WTC11 (cell line): ENCODE results near the gene TMEM254.

ENCODE experiments used
- ELF4 ChIP-seq: sonication (generic); formaldehyde crosslinking; IDR thresholded peaks from 2 replicates; pipeline ENCODE4 v1.8.1; 2022; ENCODE audit warnings: low read depth, mild to moderate bottlenecking, moderate library complexity, missing genetic modification reagents
- KAT7 ChIP-seq: sonication (generic); formaldehyde crosslinking; IDR thresholded peaks from 2 replicates; pipeline ENCODE4 v1.8.1; 2023; ENCODE audit warnings: missing genetic modification reagents, mild to moderate bottlenecking, borderline replicate concordance
- NFYB ChIP-seq: sonication (generic); formaldehyde crosslinking; conservative IDR thresholded peaks from 2 replicates; pipeline ENCODE4 v1.8.0; 2022; ENCODE audit warnings: low read depth, missing genetic modification reagents
- NR2C2 ChIP-seq: sonication (generic); formaldehyde crosslinking; IDR thresholded peaks from 2 replicates; pipeline ENCODE4 v1.8.0; 2022; ENCODE audit warnings: mild to moderate bottlenecking, missing genetic modification reagents
- TF ChIP-seq, protein P1 (sequence below): fragments of 200-600 bp; IDR thresholded peaks from 2 replicates; pipeline ENCODE4 v1.8.0; 2022; ENCODE audit warnings: antibody characterized with exemption
- TF ChIP-seq, protein P2 (sequence below): sonication (generic); formaldehyde crosslinking; conservative IDR thresholded peaks from 2 replicates; pipeline ENCODE4 v1.8.1; 2023; ENCODE audit warnings: mild to moderate bottlenecking, low read depth, missing genetic modification reagents, moderate library complexity
- TF ChIP-seq, protein P3 (sequence below): fragments of 250-450 bp; sonication (Bioruptor Pico); IDR thresholded peaks from 2 replicates; pipeline ENCODE4 v1.9.0; 2021; ENCODE audit warnings: moderate library complexity, mild to moderate bottlenecking, inconsistent platforms, borderline replicate concordance
- TF ChIP-seq, protein P4 (sequence below): sonication (generic); formaldehyde crosslinking; IDR thresholded peaks from 2 replicates; pipeline ENCODE4 v1.8.0; 2023; ENCODE audit warnings: missing genetic modification reagents

DNA sequence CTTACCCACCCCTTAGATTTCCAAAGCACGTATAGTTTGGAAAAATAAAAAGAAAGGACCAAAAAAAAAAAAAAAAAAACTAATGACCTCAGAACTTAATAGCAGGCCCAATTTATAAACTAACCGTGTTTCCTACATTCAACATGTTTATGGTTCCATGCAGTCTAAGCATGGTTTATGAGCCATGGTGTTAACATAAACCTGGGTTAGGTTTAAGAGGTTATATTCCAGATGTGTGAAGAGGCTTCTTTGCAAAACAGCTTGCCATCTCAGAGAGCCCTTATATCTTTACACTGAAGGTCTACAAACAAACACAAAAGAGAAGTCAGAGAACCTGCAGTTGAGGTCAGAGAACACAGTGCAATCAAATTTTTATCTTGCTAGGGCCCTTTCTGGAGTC lies 15.8 kb downstream of the TMEM254 start:
- TF ChIP-seq, protein P1, sequence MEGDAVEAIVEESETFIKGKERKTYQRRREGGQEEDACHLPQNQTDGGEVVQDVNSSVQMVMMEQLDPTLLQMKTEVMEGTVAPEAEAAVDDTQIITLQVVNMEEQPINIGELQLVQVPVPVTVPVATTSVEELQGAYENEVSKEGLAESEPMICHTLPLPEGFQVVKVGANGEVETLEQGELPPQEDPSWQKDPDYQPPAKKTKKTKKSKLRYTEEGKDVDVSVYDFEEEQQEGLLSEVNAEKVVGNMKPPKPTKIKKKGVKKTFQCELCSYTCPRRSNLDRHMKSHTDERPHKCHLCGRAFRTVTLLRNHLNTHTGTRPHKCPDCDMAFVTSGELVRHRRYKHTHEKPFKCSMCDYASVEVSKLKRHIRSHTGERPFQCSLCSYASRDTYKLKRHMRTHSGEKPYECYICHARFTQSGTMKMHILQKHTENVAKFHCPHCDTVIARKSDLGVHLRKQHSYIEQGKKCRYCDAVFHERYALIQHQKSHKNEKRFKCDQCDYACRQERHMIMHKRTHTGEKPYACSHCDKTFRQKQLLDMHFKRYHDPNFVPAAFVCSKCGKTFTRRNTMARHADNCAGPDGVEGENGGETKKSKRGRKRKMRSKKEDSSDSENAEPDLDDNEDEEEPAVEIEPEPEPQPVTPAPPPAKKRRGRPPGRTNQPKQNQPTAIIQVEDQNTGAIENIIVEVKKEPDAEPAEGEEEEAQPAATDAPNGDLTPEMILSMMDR = no peak
- TF ChIP-seq NR2C2 (CRISPR knock-in tag) (no peak), KAT7 (CRISPR knock-in tag) (no peak), ELF4 (CRISPR knock-in tag) (no peak), NFYB (CRISPR knock-in tag) (no peak)
- TF ChIP-seq, protein P2, sequence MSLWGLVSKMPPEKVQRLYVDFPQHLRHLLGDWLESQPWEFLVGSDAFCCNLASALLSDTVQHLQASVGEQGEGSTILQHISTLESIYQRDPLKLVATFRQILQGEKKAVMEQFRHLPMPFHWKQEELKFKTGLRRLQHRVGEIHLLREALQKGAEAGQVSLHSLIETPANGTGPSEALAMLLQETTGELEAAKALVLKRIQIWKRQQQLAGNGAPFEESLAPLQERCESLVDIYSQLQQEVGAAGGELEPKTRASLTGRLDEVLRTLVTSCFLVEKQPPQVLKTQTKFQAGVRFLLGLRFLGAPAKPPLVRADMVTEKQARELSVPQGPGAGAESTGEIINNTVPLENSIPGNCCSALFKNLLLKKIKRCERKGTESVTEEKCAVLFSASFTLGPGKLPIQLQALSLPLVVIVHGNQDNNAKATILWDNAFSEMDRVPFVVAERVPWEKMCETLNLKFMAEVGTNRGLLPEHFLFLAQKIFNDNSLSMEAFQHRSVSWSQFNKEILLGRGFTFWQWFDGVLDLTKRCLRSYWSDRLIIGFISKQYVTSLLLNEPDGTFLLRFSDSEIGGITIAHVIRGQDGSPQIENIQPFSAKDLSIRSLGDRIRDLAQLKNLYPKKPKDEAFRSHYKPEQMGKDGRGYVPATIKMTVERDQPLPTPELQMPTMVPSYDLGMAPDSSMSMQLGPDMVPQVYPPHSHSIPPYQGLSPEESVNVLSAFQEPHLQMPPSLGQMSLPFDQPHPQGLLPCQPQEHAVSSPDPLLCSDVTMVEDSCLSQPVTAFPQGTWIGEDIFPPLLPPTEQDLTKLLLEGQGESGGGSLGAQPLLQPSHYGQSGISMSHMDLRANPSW (CRISPR knock-in tag) = no peak
- TF ChIP-seq, protein P3, sequence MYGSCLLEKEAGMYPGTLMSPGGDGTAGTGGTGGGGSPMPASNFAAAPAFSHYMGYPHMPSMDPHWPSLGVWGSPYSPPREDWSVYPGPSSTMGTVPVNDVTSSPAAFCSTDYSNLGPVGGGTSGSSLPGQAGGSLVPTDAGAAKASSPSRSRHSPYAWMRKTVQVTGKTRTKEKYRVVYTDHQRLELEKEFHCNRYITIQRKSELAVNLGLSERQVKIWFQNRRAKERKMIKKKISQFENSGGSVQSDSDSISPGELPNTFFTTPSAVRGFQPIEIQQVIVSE (CRISPR knock-in tag) = no peak
- TF ChIP-seq, protein P4, sequence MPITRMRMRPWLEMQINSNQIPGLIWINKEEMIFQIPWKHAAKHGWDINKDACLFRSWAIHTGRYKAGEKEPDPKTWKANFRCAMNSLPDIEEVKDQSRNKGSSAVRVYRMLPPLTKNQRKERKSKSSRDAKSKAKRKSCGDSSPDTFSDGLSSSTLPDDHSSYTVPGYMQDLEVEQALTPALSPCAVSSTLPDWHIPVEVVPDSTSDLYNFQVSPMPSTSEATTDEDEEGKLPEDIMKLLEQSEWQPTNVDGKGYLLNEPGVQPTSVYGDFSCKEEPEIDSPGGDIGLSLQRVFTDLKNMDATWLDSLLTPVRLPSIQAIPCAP = no peak
